ENCODE data around the gene DNAJC6. TPM values are rescaled to one million over a fixed set of nuclear protein-coding genes. Genes with fewer than 3 reads are reported as not detected.

DNAJC6 gene
- total RNA-seq, 1 experiment from 2014 or later: 6.2 TPM

DNA sequence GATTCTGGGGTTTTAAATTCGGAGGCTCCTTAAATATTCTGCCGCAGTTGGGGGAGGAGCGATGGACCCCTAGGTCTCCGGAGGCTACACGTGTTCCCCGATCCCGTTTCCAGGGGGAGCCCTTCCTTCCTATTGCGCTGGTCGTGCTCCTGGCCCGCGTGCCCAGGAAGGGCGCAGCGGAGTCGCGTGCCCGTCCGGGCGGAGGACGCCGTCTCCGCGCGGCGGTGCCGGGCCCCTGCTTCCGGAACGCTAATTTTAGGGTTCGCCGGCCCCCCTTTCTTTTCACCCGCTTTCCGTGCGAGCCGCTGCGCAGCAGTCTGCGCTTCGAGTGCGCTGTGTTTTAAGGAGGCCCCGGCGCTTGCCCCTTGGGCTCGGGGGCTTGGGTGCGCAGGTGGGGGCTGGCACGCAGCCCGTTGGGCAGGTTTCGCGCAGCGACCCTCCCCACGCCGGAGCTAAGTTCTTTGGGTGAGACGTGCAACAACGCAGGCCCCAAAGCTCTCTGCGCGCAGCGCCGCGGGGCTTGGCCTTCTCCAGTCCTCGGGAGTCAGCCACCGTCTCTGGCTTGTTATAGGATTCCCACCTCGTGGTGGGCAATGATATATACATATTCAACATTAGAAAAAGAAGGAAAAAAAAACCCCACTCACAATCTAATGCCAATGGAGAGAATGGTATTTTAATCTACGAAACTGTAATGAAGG lies 43.5 kb upstream of the DNAJC6 start:
- no TSS peak for BruUV-seq (replicated peaks)
- TF ChIP-seq, protein P1, sequence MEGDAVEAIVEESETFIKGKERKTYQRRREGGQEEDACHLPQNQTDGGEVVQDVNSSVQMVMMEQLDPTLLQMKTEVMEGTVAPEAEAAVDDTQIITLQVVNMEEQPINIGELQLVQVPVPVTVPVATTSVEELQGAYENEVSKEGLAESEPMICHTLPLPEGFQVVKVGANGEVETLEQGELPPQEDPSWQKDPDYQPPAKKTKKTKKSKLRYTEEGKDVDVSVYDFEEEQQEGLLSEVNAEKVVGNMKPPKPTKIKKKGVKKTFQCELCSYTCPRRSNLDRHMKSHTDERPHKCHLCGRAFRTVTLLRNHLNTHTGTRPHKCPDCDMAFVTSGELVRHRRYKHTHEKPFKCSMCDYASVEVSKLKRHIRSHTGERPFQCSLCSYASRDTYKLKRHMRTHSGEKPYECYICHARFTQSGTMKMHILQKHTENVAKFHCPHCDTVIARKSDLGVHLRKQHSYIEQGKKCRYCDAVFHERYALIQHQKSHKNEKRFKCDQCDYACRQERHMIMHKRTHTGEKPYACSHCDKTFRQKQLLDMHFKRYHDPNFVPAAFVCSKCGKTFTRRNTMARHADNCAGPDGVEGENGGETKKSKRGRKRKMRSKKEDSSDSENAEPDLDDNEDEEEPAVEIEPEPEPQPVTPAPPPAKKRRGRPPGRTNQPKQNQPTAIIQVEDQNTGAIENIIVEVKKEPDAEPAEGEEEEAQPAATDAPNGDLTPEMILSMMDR (IDR thresholded peaks at IDR 0.05; ENCODE audit: insufficient read depth in 1 of 2, low read depth in 1 of 2, low read length in 1 of 2, severe bottlenecking in 1 of 2, unreplicated experiment in 1 of 2): peak; percentile 34 to 38
- ChIA-PET POLR2A (no interaction called here), CTCF (interaction anchor here (1.0 kb wide), 1 partner anchor 11 kb away, joined by 4 read pairs; no protein-coding TSS in a partner anchor)
- H3K27ac Mint-ChIP-seq (ENCODE audit: unreplicated experiment): no peak overlapping the region
- H3K36me3 ChIP-seq (ENCODE audit: control insufficient read depth, insufficient read depth, low read length): no peaks in the 10 kb centered on the region
- H3K4me1 ChIP-seq: no peaks in the 10 kb centered on the region
- H3K27me3 Mint-ChIP-seq (ENCODE audit: insufficient read depth, unreplicated experiment): no peaks in the 10 kb centered on the region
- peak; percentile 58 to 64 for DNase-seq
- H3K27me3 ChIP-seq (replicated peaks; ENCODE audit: control insufficient read depth, insufficient read depth, low read length): no peaks in the 10 kb centered on the region
- no peaks in the 10 kb centered on the region for H3K9me3 Mint-ChIP-seq (ENCODE audit: unreplicated experiment)
- no peaks in the 10 kb centered on the region for H3K4me1 Mint-ChIP-seq (ENCODE audit: low read depth, unreplicated experiment)
- H3K4me3 Mint-ChIP-seq (ENCODE audit: unreplicated experiment): peak overlapping the region; percentile 64
- no peaks in the 10 kb centered on the region for H3K9me3 ChIP-seq
- H3K4me3 ChIP-seq (ENCODE audit: low read depth, low read length): peak overlapping the region; percentile 34
- intact Hi-C loops (cut with micrococcal nuclease; ENCODE audit: unreplicated experiment): loop anchor here (5.0 kb wide), 1 partner anchor 42 kb away; the partner anchor contains the start of gene DNAJC6
- peaks cover 4% of the 10 kb centered on the region for H3K36me3 Mint-ChIP-seq (ENCODE audit: insufficient read depth, unreplicated experiment)

DNA sequence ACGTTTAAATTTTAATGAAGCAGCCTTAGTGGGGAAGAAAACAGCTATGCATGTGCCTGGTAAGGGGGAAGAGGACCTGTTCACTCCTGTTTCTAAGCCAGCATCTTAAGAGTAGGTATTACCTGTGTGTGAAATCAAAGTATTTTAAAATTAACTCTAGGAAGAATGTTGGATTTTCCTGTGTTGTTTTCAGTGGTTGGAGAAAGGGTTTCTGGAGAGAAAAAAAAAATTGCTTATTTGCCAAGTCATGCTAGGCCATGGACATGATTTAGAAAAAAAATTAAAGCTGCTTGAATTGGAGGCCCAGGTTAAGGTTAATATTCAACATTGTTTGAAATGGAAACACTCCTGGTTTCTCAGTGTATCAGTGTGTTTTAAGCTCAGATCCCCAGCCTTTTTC lies 42.9 kb upstream of the DNAJC6 start:
- no peak for DNase-seq
- H3K4me3 Mint-ChIP-seq (ENCODE audit: unreplicated experiment): peak overlapping the region; percentile 64
- Histone ChIP-seq H3K27me3 (replicated peaks; ENCODE audit: control insufficient read depth, insufficient read depth, low read length) (no peaks in the 10 kb centered on the region), H3K36me3 (ENCODE audit: control insufficient read depth, insufficient read depth, low read length) (no peaks in the 10 kb centered on the region), H3K4me3 (ENCODE audit: low read depth, low read length) (peak overlapping the region; percentile 34; the same call in 1 of the 2 replicates), H3K4me1 (no peaks in the 10 kb centered on the region), H3K9me3 (no peaks in the 10 kb centered on the region)
- no TSS peak for BruUV-seq (replicated peaks)
- no peaks in the 10 kb centered on the region for H3K9me3 Mint-ChIP-seq (ENCODE audit: unreplicated experiment)
- TF ChIP-seq, protein P1 (IDR thresholded peaks at IDR 0.05; ENCODE audit: insufficient read depth in 1 of 2, low read depth in 1 of 2, low read length in 1 of 2, severe bottlenecking in 1 of 2, unreplicated experiment in 1 of 2): no peak
- POLR2A ChIA-PET: no interaction called here
- no peaks in the 10 kb centered on the region for H3K4me1 Mint-ChIP-seq (ENCODE audit: low read depth, unreplicated experiment)
- peaks cover 4% of the 10 kb centered on the region for H3K36me3 Mint-ChIP-seq (ENCODE audit: insufficient read depth, unreplicated experiment)
- no peak overlapping the region for H3K27ac Mint-ChIP-seq (ENCODE audit: unreplicated experiment)
- intact Hi-C loops (cut with micrococcal nuclease; ENCODE audit: unreplicated experiment): loop anchor here (5.0 kb wide), 1 partner anchor 41 kb away; the partner anchor contains the start of gene DNAJC6
- H3K27me3 Mint-ChIP-seq (ENCODE audit: insufficient read depth, unreplicated experiment): no peaks in the 10 kb centered on the region
- CTCF ChIA-PET: interaction anchor here (1.0 kb wide), 1 partner anchor 12 kb away, joined by 4 read pairs; no protein-coding TSS in a partner anchor

DNA sequence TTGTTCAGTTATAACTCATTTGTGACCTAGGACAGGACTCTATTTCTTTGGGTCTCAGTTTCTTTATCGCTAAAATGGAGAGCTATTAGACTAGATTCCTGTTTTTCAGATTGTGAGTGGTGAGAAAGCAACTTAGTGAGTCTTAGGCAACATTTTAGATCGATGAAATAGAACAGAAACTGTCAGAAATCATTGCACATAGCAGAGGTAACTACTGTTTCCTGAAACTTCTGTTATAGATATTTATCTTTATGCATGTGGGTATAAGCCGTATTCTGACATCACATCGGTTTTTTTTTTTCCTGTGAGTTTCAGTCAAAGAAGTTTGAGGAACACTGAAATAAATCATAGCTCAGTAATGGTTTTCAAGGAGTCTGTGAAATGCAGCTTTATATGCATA lies 42.1 kb upstream of the DNAJC6 start:
- Mint-ChIP-seq H3K4me1 (ENCODE audit: low read depth, unreplicated experiment) (no peaks in the 10 kb centered on the region), H3K9me3 (ENCODE audit: unreplicated experiment) (no peaks in the 10 kb centered on the region), H3K27me3 (ENCODE audit: insufficient read depth, unreplicated experiment) (no peaks in the 10 kb centered on the region), H3K36me3 (ENCODE audit: insufficient read depth, unreplicated experiment) (peaks cover 4% of the 10 kb centered on the region), H3K27ac (ENCODE audit: unreplicated experiment) (no peak overlapping the region), H3K4me3 (ENCODE audit: unreplicated experiment) (no peak overlapping the region)
- TF ChIP-seq, protein P1 (IDR thresholded peaks at IDR 0.05; ENCODE audit: insufficient read depth in 1 of 2, low read depth in 1 of 2, low read length in 1 of 2, severe bottlenecking in 1 of 2, unreplicated experiment in 1 of 2): no peak
- POLR2A ChIA-PET: no interaction called here
- Histone ChIP-seq H3K4me1 (no peaks in the 10 kb centered on the region), H3K27me3 (replicated peaks; ENCODE audit: control insufficient read depth, insufficient read depth, low read length) (no peaks in the 10 kb centered on the region), H3K36me3 (ENCODE audit: control insufficient read depth, insufficient read depth, low read length) (no peaks in the 10 kb centered on the region), H3K9me3 (no peaks in the 10 kb centered on the region), H3K4me3 (ENCODE audit: low read depth, low read length) (no peak overlapping the region)
- DNase-seq: no peak
- CTCF ChIA-PET: no interaction called here
- intact Hi-C loops (cut with micrococcal nuclease; ENCODE audit: unreplicated experiment): loop anchor here (5.0 kb wide), 1 partner anchor 40 kb away; the partner anchor contains the start of gene DNAJC6
- BruUV-seq (replicated peaks): no TSS peak

All from Caco-2 (cell line).